Uterus (tissue), 2 donors: Measurements from ENCODE around the gene HERC3.

ENCODE experiments used
- CTCF ChIP-seq, 4 experiments: fragments of 200-600 bp in 2 of 4; fragments of 450-650 bp in 2 of 4; sonication (generic) in 2 of 4; IDR thresholded peaks; one replicate each; pipeline ENCODE4 v1.5.1; 2016 to 2019; ENCODE audit warnings: antibody characterized with exemption in 4 of 4, mild to moderate bottlenecking in 2 of 4, moderate library complexity in 1 of 4
- POLR2A ChIP-seq, 2 donors: fragments of 450-650 bp; IDR thresholded peaks; one replicate each; pipeline ENCODE4 v1.6.1; 2016; ENCODE audit warnings: antibody characterized with exemption in 2 of 2, mild to moderate bottlenecking in 1 of 2, moderate library complexity in 1 of 2

- no peak for TF ChIP-seq CTCF (IDR thresholded peaks at IDR 0.05)
- no peak for TF ChIP-seq POLR2A (IDR thresholded peaks at IDR 0.05)
Measured at GRCh38 chr4:88745581-88746163, 153.4 kb downstream of the HERC3 start.
